Stimulated activated CD4-positive, alpha-beta T cell treated with anti-CD3 and anti-CD28 coated beads, Interleukin-15, amount 100 ng/mL, for 48 hours (primary cell): ENCODE results near the gene TSNAXIP1.

Experiments used
- DNase-seq, 2 donors: peaks; one replicate each; pipeline ENCODE4 v3.0.0-alpha.2; 2020; ENCODE audit warnings: low read depth in 2 of 2

TSNAXIP1 gene

DNA sequence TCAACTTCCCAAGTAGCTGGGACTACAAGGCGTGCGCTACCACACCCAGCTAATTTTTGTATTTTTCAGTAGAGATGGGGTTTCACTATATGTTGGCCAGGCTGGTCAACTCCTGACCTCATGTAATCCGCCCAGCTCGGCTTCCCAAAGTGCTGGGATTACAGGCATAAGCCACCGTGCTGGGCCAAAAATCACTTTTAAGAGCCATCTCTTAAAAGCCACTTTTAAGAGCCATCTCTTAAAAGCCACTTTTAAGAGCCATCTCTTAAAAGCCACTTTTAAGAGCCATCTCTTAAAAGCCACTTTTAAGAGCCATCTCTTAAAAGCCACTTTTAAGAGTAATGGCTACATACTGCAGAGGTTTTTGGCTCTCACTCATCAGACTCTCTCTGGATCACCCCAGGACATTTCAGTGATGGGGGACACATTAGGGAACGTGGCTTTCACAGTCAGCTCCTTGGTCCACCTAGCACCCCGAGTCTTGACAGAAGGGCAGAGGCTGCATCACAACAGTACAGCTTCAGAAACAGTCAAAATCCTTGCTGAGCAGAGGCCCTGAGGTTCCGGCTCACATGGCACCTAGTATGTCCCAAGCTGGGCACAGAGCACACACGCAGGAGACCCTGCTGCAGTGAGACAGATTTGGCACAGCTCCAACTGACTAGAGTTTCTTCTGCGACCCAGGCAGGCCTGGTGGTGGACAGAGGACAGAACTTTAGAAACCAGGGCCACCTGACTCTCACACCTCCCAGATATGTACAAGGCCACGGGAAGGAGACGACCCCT is 23.9 kb upstream of the TSNAXIP1 start:
- no peak for DNase-seq

- no peak for DNase-seq
Observed at GRCh38 chr16:67783353-67783725, 23.4 kb upstream of the TSNAXIP1 start.

DNA sequence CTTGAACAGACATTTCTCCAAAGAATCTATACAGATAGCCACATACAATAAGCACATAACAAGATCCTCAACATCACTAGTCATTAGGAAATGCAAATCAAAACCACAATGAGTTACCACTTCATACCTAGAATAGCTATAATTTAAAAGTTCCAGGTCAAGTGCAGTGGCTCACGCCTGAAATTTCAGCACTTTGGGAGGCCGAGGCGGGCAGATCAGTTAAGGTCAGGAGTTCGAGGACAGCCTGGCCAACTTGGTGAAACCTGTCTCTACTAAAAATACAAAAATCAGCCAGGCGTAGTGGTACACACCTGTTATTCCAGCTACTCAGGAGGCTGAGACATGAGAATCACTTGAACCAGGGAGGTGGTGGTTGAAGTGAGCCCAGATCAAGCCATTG is 20.2 kb upstream of the TSNAXIP1 start:
- DNase-seq, result no peak

GRCh38 chr16:67790071-67790470 is 16.6 kb upstream of the TSNAXIP1 start:
- no peak for DNase-seq

GRCh38 chr16:67796099-67796718 is 10.5 kb upstream of the TSNAXIP1 start:
- DNase-seq, result no peak

- DNase-seq, result no peak
Observed at GRCh38 chr16:67800338-67800926, 6.3 kb upstream of the TSNAXIP1 start.

DNA sequence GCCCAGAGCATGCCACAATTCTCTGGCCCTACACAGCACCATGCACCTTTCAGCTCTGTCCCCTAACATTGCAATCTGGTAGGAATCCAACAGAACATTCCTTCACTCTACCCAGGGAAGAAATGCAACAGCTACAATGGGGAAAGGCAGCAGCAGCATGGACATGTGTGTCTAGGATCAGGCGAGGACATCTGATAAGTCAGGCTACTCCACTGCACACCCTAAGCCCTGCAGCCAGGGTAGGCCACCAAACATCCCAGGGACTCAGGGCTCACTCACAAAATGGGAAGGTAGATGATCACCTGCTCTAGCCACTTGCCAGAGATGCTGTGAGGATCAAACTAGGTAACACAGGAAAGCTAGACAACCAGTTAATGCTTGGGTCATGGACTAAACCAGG is 5.4 kb upstream of the TSNAXIP1 start:
- DNase-seq, result no peak

GRCh38 chr16:67801883-67802282 is 4.8 kb upstream of the TSNAXIP1 start:
- no peak for DNase-seq

GRCh38 chr16:67803894-67804293 is 2.8 kb upstream of the TSNAXIP1 start:
- DNase-seq, result no peak

DNA sequence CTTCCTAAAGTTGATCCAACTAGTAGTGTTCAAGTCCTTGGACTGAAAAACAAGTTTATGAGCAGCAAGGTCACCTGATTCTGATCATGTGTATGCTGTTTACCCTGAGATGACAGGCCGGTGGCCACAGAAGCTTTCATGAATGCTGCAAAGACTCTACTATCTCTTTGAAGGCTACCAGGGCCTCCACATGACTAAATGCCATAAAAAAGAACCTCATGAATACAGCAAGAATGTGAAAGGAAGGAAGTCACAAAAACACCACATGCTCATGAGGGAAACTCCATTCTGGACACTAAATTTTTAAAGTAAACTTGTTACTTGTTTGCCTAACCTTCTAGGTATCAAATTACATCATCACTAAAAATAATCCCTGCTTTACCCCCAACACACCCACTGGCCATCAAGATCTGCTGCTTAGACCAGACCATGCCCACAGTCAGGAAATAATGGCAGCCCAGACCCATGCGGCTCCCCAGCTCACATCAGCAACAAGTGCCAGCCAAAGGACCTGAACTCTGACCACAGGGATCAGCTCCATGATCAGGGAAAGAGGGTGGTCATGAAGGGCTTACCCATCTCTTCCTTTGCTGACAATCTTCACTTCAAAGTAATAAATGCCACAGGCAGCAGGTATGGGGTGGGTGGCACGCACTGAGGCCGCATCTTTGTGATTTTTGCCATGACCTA is 1.7 kb upstream of the TSNAXIP1 start:
- DNase-seq, result no peak

GRCh38 chr16:67805718-67806427 is 816 bp upstream of the TSNAXIP1 start:
- no peak for DNase-seq

DNA sequence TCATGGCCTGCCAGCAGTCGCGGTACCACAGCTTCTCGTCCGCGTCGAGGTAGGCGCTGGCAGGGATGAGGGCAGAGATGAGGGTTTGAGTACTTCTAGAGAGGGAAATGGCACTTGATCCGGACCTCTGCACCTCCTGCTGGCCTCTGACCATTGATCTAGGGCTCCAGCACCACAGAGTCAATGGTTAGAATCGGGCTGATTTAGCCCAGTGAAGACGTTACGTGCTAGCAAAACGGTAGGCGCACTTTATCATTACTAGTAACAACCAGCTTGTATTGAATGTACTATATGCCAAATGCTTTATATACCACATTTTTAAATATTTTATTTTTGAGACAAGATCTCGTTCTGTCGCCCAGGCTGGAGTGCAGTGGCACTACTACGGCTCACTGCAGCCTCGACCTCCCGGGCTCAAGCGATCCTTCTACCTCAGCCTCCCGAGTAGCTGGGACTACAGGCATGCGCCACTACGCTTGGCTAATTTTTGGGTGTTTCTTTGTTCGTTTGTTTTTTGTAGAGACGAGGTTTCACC is 526 bp downstream of the TSNAXIP1 start:
- no peak for DNase-seq

DNA sequence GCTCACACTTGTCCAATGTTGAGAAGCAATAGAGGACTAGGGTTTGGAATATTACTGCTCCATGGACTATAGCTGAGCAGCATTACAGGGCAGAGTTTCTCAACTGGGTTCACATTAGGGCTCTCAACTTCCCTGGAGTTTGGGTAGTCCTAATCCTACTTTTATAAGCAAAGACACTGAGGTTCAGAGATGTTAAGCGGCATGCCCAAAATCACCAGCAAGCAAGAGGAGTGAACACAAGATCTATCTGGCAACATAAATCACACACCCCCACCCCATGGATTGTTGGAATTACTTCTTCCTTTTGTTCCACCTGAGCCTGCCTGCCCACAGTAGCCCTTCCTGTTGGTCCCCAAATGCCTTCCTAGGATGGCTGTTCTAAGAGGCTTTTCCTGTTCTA is 5.2 kb downstream of the TSNAXIP1 start:
- DNase-seq, result no peak

DNA sequence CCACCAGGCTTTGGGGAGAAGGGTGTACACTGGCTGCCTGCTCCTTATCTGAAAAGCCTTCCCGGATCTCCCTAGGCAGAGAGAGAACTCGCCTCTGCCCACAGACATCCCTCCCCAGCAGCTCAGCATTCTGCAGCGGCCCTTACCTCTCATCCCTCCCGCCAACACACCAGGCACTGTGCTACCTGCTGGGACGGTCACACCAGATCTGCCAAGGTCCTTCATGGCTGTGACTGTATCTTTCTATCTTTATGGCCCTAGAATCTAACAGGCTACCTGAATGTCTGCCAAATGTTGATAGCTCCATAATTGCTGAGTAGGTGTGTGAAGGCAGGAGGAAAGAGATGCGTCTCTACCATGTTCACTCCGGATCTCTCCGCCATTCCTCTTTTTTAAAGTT is 7.9 kb downstream of the TSNAXIP1 start:
- no peak for DNase-seq

DNA sequence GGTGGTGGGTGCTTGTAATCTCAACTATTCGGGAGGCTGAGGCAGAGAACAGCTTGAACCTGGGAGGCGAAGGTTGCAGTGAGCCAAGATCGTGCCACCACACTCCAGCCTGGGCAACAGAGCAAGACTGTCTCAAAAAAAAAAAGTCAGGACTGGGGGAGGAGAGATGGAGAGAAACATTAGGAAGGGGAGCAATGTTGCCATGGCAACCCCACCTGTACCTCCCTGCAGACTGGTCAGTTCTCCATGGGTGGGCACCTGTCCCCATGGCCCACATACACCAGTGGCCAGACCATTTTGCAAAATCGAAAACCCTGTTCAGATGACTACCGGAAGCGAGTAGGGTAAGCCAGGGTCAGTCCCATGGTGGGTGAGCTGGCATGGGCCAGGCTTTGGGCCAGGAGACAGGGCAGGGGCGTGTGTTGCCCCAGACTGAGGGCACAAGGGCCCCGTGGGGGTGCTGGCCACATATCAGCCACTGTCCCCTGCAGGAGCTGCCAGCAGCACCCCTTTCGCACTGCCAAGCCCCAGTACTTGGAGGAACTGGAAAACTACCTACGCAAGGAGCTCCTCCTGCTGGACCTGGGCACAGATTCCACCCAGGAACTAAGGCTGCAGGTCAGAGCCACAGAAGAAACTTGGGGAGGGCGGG is 14.0 kb downstream of the TSNAXIP1 start:
- DNase-seq, result no peak

DNA sequence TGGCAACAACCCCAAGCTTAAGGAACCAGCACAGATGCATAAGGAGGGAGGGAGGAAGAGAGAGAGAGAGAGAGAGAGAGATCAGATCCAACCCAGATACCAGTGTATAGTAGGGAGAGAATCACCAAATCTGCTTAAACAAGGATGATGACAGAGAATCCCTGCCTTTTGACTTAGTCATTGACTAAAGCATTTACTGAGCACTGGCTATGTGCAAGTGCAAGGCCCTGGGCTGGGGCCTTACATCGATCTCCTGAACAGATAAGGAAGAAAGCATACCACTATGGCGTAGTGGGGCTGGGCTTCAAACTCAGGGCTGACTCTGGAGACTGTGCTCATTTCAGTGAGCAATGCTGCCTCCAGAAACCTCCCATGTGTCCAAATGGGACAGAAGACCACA is 15.8 kb downstream of the TSNAXIP1 start:
- no peak for DNase-seq

DNA sequence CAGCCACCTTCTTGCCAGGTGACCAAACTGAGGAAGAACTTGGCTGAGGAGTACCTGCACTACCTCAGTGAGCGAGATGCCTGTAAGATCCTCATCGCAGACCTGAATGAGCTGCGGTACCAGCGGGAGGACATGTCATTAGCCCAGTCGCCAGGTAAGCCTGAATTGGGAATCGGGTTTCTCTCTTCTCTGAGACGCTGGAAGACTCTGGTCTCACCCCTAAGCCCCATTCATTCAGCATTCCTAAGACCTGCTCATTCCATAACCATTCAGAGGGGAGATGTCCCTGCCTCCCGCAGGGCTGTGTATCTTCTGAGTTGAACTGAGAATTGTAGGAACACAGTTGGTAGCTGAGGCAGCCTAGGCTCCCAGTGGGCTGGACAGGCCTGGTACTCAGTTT is 18.4 kb downstream of the TSNAXIP1 start:
- DNase-seq, result no peak

- no peak for DNase-seq
Observed at GRCh38 chr16:67825906-67826305, 19.2 kb downstream of the TSNAXIP1 start.

DNA sequence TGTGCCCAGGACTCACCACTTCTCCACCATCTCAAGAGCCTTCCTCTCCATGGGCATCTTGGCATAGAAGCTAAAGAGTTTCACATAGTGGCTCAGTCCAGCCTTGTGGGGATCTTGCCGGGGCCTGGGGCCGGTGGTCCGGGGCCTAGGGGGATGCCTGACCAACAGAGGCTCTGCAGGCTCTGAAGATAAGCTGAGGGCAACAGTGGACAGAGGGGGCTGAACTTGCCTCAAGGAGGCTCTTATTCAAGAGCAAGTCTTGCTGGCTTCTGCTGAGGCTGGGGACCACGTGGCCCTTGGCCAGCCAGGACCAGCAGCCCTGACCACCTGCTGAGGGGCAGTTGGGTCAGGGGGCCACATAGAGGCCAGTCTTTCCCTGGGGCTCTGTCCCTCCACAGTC is 22.0 kb downstream of the TSNAXIP1 start:
- DNase-seq, result no peak

DNA sequence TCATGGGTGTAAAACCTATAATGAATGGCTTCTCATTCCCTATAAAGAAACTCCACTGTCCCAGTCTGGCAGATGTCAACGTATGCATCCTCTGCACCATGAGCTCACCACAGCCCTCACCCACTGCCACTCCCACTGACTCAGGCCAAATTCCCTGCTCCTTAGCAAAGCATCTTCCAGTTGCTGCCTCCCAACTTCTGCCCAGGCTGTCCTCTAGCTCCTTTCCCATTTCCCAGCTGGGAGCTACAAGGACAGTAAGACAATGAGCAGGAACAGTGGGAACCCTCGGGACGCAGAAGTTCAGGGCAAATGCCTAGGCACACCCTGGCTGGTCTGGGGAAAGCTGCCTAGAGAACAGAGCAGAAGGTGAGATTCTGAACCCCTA is 26.3 kb downstream of the TSNAXIP1 start:
- no peak for DNase-seq
